Liver (tissue), 9 donors: ENCODE measurements around the gene PGA5. TPM values are rescaled to one million over a fixed set of nuclear protein-coding genes. Genes with fewer than 3 reads are reported as not detected.

Experiments used
- DNase-seq: peaks from one replicate; pipeline ENCODE4 v3.0.0-alpha.2; 2017; ENCODE audit warnings: low spot score
- H3K27ac ChIP-seq, 2 donors: one replicate each; pipeline ENCODE4 v1.7.0; 2013; ENCODE audit warnings: inconsistent platforms in 2 of 2, low read length in 2 of 2, control low read depth in 1 of 2, low read depth in 1 of 2, mild to moderate bottlenecking in 1 of 2
- H3K27me3 ChIP-seq, 4 donors: one replicate each; pipeline versions ENCODE4 v1.6.1 to v1.7.0; 2013; ENCODE audit warnings: low read length in 3 of 4, inconsistent platforms in 1 of 4, mild to moderate bottlenecking in 1 of 4, moderate library complexity in 1 of 4; ENCODE audit not compliant: control insufficient read depth in 4 of 4, insufficient read depth in 4 of 4
- H3K36me3 ChIP-seq, 4 donors: one replicate each; pipeline versions ENCODE4 v1.6.1 to v1.7.0; 2013; ENCODE audit warnings: low read length in 3 of 4, mild to moderate bottlenecking in 3 of 4, low read depth in 1 of 4, moderate library complexity in 1 of 4; ENCODE audit not compliant: control insufficient read depth in 4 of 4, insufficient read depth in 3 of 4
- H3K4me1 ChIP-seq, 4 donors: one replicate each; pipeline versions ENCODE4 v1.6.1 to v1.7.0; 2013; ENCODE audit warnings: low read length in 3 of 4, mild to moderate bottlenecking in 3 of 4, moderate library complexity in 1 of 4; ENCODE audit not compliant: control insufficient read depth in 4 of 4, insufficient read depth in 4 of 4
- H3K4me3 ChIP-seq, 3 donors: one replicate each; pipeline versions ENCODE4 v1.6.1 to v1.7.0; 2013; ENCODE audit warnings: low read length in 3 of 3, control low read depth in 1 of 3, low read depth in 1 of 3, mild to moderate bottlenecking in 1 of 3
- H3K9ac ChIP-seq, 2 donors: one replicate each; pipeline ENCODE4 v1.7.0; 2013; ENCODE audit warnings: low read length in 2 of 2, mild to moderate bottlenecking in 2 of 2, moderate library complexity in 2 of 2, control low read depth in 1 of 2, low read depth in 1 of 2
- H3K9me3 ChIP-seq, 4 donors: one replicate each; pipeline versions ENCODE4 v1.6.1 to v1.7.0; 2013; ENCODE audit warnings: low read length in 3 of 4; ENCODE audit not compliant: control insufficient read depth in 4 of 4
- EGR1 ChIP-seq, 2 donors: IDR thresholded peaks; 2 replicates each; pipeline ENCODE4 v1.6.1; 2016 to 2018; ENCODE audit warnings: antibody characterized with exemption in 2 of 2, low read depth in 2 of 2
- FOXA1 ChIP-seq: IDR thresholded peaks from 2 replicates; pipeline ENCODE4 v1.6.1; 2016; ENCODE audit warnings: antibody characterized with exemption
- FOXA2 ChIP-seq: IDR thresholded peaks from 2 replicates; pipeline ENCODE4 v1.6.1; 2016; ENCODE audit warnings: antibody characterized with exemption
- GABPA ChIP-seq, 2 donors: IDR thresholded peaks in 1 of 2; conservative IDR thresholded peaks in 1 of 2; 2 replicates each; pipeline ENCODE4 v1.6.1; 2016; ENCODE audit warnings: antibody characterized with exemption in 2 of 2, mild to moderate bottlenecking in 1 of 2, moderate library complexity in 1 of 2
- HNF4A ChIP-seq, 2 donors: conservative IDR thresholded peaks; 2 replicates each; pipeline ENCODE4 v1.6.1; 2016; ENCODE audit warnings: antibody characterized with exemption in 2 of 2, mild to moderate bottlenecking in 2 of 2
- HNF4G ChIP-seq: IDR thresholded peaks from 2 replicates; pipeline ENCODE4 v1.6.1; 2016; ENCODE audit warnings: antibody characterized with exemption
- JUND ChIP-seq, 2 donors: IDR thresholded peaks; 2 replicates each; pipeline ENCODE4 v1.6.1; 2016; ENCODE audit warnings: antibody characterized with exemption in 2 of 2
- NR2F2 ChIP-seq: IDR thresholded peaks from 2 replicates; pipeline ENCODE4 v1.6.1; 2016; ENCODE audit warnings: antibody characterized with exemption
- RAD21 ChIP-seq, 2 donors: IDR thresholded peaks; 2 replicates each; pipeline ENCODE4 v1.6.1; 2016; ENCODE audit warnings: antibody characterized with exemption in 2 of 2, mild to moderate bottlenecking in 2 of 2
- RXRA ChIP-seq, 2 donors: IDR thresholded peaks; 2 replicates each; pipeline ENCODE4 v1.6.1; 2017 to 2018; ENCODE audit warnings: antibody characterized with exemption in 2 of 2, mild to moderate bottlenecking in 1 of 2
- YY1 ChIP-seq: IDR thresholded peaks from 2 replicates; pipeline ENCODE4 v1.6.1; 2016; ENCODE audit warnings: antibody characterized with exemption, mild to moderate bottlenecking
- WGBS: extraction: QIAGEN DNeasy Blood & Tissue Kit; methylation state at CpG from one replicate; pipeline ENCODE4 v1.1.7; 2013; 5-methylcytosine and 5-hydroxymethylcytosine counted together
- polyA plus RNA-seq, 2 donors: library from polyadenylated mRNA; stranded (reverse) in 1 of 2; unstranded in 1 of 2; fragments of 200-250 nt in 1 of 2; fragments of >200 nt in 1 of 2; fragmentation: Nextera tagmentation in 1 of 2; extraction: Ambion mirVana in 1 of 2; gene quantifications; one replicate each; pipeline versions ENCODE4 v1.2.1 to v1.2.3, GENCODE V29; 2013 to 2015
- total RNA-seq, 2 donors: library from RNA; depleted of rRNA; stranded (reverse); fragments of >200 nt; gene quantifications; one replicate each; pipeline ENCODE4 v1.2.3, GENCODE V29; 2014
- TF ChIP-seq, protein P1 (sequence below): IDR thresholded peaks from 2 replicates; pipeline ENCODE4 v1.6.1; 2016; ENCODE audit warnings: antibody characterized with exemption
- TF ChIP-seq, protein P2 (sequence below): IDR thresholded peaks from 2 replicates; pipeline ENCODE4 v1.6.1; 2016; ENCODE audit warnings: antibody characterized with exemption, mild to moderate bottlenecking
- TF ChIP-seq, protein P3 (sequence below): fragments of 150-350 bp; IDR thresholded peaks from 2 replicates; pipeline ENCODE4 v1.5.1; 2017; ENCODE audit warnings: improper control_type of control experiment, low read depth, low read length; ENCODE audit not compliant: missing input control
- TF ChIP-seq, protein P4 (sequence below): IDR thresholded peaks from 2 replicates; pipeline ENCODE4 v1.6.1; 2016; ENCODE audit warnings: antibody characterized with exemption
- donor health status: healthy.
- donor health status: healthy.
- donor health status: healthy.
- donor health status: healthy.
- donor health status: healthy.

PGA5 gene
- total and polyA plus RNA-seq, 4 donors, result 0.31 to 1.7 (median 0.40) TPM; not detected in 1

DNA sequence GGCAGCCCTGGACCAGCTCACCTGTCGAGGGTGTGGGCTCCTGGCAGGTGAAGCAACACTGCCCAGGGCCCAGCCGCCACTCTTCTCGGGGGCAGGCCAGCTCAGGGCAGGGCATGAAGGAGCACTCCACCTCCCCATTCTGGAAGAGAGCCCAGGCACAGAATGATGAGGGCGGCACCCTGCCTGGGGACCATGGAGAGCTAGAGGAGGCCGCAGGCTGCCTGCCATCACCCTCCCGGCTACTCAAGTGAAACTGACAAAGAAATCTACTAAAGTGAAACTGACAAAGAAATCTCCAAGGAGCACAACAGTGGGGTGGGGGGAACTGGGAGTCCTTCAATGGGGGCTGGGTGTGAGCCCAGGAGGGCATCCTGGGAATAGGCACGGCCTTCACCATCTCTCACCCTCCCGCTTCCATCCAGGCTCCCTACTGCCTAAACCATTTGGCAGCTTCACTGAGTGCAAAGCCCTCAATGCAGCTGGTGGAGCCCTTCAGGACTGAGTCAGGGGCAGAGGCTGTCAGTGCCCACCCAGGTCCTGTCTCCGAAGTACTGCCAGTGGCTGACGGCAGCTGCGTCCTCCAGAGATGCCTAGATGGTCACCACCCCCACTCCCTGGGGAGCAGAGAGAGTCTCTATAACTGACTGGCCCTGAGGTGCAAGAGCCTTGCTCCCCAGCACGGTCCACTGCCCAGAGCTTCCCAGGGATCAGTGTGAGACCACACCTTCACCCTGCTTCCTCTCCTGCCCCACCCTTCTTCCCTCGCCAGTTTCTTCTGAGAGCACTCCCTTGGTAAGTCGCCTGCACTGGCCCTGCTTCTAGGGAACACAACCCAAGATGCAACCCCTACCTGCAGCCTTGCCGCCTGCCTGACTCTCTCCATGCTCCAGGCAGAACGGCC, 32.5 kb downstream of the PGA5 start:
- Histone ChIP-seq H3K27me3 (no peaks in the 10 kb centered on the region), H3K9me3 (no peaks in the 10 kb centered on the region), H3K36me3 (no peaks in the 10 kb centered on the region), H3K9ac (no peak overlapping the region), H3K27ac (no peak overlapping the region), H3K4me1 (no peaks in the 10 kb centered on the region), H3K4me3 (no peak overlapping the region)
- no peak for TF ChIP-seq HNF4G
- no peak for TF ChIP-seq GABPA (IDR thresholded peaks at IDR 0.05 in 1 of 2, conservative IDR thresholded peaks at IDR 0.05 in 1 of 2)
- no peak for TF ChIP-seq NR2F2
- TF ChIP-seq, protein P1, sequence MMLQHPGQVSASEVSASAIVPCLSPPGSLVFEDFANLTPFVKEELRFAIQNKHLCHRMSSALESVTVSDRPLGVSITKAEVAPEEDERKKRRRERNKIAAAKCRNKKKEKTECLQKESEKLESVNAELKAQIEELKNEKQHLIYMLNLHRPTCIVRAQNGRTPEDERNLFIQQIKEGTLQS, result no peak
- TF ChIP-seq, protein P2, sequence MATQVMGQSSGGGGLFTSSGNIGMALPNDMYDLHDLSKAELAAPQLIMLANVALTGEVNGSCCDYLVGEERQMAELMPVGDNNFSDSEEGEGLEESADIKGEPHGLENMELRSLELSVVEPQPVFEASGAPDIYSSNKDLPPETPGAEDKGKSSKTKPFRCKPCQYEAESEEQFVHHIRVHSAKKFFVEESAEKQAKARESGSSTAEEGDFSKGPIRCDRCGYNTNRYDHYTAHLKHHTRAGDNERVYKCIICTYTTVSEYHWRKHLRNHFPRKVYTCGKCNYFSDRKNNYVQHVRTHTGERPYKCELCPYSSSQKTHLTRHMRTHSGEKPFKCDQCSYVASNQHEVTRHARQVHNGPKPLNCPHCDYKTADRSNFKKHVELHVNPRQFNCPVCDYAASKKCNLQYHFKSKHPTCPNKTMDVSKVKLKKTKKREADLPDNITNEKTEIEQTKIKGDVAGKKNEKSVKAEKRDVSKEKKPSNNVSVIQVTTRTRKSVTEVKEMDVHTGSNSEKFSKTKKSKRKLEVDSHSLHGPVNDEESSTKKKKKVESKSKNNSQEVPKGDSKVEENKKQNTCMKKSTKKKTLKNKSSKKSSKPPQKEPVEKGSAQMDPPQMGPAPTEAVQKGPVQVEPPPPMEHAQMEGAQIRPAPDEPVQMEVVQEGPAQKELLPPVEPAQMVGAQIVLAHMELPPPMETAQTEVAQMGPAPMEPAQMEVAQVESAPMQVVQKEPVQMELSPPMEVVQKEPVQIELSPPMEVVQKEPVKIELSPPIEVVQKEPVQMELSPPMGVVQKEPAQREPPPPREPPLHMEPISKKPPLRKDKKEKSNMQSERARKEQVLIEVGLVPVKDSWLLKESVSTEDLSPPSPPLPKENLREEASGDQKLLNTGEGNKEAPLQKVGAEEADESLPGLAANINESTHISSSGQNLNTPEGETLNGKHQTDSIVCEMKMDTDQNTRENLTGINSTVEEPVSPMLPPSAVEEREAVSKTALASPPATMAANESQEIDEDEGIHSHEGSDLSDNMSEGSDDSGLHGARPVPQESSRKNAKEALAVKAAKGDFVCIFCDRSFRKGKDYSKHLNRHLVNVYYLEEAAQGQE, result no peak
- no peak for TF ChIP-seq FOXA2
- TF ChIP-seq FOXA1, result no peak
- TF ChIP-seq EGR1 (IDR thresholded peaks at IDR 0.05; ENCODE audit: low read depth in 2 of 2), result no peak
- TF ChIP-seq, protein P3, sequence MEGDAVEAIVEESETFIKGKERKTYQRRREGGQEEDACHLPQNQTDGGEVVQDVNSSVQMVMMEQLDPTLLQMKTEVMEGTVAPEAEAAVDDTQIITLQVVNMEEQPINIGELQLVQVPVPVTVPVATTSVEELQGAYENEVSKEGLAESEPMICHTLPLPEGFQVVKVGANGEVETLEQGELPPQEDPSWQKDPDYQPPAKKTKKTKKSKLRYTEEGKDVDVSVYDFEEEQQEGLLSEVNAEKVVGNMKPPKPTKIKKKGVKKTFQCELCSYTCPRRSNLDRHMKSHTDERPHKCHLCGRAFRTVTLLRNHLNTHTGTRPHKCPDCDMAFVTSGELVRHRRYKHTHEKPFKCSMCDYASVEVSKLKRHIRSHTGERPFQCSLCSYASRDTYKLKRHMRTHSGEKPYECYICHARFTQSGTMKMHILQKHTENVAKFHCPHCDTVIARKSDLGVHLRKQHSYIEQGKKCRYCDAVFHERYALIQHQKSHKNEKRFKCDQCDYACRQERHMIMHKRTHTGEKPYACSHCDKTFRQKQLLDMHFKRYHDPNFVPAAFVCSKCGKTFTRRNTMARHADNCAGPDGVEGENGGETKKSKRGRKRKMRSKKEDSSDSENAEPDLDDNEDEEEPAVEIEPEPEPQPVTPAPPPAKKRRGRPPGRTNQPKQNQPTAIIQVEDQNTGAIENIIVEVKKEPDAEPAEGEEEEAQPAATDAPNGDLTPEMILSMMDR, result no peak
- 86% methylated on average over 16 of the region's 16 CpGs for WGBS
- no peak for DNase-seq

DNA sequence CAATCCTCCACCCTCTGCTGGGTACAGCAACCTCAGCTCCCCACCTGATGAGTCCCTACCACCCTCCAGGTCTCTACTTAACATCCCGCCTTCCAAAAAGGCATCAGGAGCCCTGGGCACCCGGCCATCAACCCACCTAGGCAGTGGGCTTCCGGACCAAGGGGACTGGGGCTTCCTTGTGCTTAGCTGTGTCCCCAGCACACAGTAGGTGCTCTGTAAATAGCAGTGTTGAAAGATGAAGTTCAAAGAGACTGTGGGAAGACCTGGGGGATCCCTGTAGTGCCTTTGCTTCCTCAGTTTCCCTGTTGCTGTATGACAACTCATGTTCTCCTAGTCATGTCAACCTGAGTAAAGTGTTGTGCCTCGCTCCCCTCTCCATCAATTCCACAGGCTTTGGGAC, 33.1 kb downstream of the PGA5 start:
- 98% methylated on average over 4 of the region's 4 CpGs for WGBS
- no peak for DNase-seq
- H3K36me3 ChIP-seq, result no peaks in the 10 kb centered on the region
- no peak overlapping the region for H3K4me3 ChIP-seq
- no peak overlapping the region for H3K9ac ChIP-seq
- TF ChIP-seq, protein P2, result no peak
- no peak for TF ChIP-seq RXRA (IDR thresholded peaks at IDR 0.05)
- TF ChIP-seq HNF4A (conservative IDR thresholded peaks at IDR 0.05), result no peak
- TF ChIP-seq EGR1 (IDR thresholded peaks at IDR 0.05; ENCODE audit: low read depth in 2 of 2), result no peak
- TF ChIP-seq RAD21 (IDR thresholded peaks at IDR 0.05), result no peak
- TF ChIP-seq HNF4G, result no peak
- no peak for TF ChIP-seq FOXA2
- TF ChIP-seq JUND (IDR thresholded peaks at IDR 0.05), result no peak
- no peak for TF ChIP-seq GABPA (IDR thresholded peaks at IDR 0.05 in 1 of 2, conservative IDR thresholded peaks at IDR 0.05 in 1 of 2)
- TF ChIP-seq, protein P3, result no peak
- no peak for TF ChIP-seq NR2F2
- TF ChIP-seq YY1, result no peak
- TF ChIP-seq, protein P1, result no peak
- TF ChIP-seq, protein P4, sequence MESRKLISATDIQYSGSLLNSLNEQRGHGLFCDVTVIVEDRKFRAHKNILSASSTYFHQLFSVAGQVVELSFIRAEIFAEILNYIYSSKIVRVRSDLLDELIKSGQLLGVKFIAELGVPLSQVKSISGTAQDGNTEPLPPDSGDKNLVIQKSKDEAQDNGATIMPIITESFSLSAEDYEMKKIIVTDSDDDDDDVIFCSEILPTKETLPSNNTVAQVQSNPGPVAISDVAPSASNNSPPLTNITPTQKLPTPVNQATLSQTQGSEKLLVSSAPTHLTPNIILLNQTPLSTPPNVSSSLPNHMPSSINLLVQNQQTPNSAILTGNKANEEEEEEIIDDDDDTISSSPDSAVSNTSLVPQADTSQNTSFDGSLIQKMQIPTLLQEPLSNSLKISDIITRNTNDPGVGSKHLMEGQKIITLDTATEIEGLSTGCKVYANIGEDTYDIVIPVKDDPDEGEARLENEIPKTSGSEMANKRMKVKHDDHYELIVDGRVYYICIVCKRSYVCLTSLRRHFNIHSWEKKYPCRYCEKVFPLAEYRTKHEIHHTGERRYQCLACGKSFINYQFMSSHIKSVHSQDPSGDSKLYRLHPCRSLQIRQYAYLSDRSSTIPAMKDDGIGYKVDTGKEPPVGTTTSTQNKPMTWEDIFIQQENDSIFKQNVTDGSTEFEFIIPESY, result no peak
- no peaks in the 10 kb centered on the region for H3K4me1 ChIP-seq
- no peaks in the 10 kb centered on the region for H3K27me3 ChIP-seq
- no peak overlapping the region for H3K27ac ChIP-seq
- no peaks in the 10 kb centered on the region for H3K9me3 ChIP-seq
